NCI-H526 (cell line): ENCODE measurements around the gene SPI1.

Source experiments
- DNase-seq, 2 experiments: peaks; one replicate each; lab custom pipeline; 2025; lab: John Stamatoyannopoulos, UW

SPI1 gene

DNA sequence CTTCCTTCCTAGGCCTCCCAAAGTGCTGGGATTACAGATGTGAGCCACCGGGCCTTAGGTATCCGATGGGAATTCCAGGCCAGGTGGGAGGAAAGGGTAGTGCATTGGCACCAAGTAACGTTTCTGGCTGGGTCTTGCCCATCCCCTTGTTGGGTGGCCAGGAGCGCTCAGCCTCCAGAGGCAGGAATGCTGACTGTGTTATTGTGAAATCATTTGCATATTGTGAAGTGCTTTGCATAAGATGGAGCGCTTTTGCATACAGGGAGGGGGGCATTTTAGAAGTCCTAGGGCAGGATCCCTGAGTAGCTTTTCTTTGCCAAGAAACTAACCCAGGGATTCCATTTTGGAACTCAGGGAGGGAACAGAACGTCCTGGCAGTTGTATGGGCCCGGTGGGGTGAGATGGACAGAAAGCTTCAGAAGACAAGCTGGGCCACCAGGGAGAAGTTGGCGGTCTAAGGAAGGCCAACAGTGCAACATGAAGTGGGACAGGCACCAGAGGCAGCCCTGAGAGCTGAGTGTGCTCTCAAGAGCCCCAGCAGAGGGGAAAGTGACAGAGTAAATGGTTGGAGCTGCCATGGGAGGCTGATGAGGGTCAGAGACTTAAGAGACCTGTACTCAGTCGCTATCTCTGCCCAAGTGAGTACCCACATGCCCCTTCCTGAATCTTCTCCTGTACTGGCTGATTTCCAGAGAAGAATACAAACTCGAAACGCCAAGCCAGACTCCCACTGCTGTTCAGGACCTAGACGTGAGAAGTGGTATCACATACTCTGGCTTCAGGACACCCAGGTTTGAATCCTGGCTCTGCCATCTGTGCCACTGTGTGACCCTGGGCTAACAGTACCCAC, 28.8 kb upstream of the SPI1 start:
- DNase-seq = peak; percentile 98 to 99

- DNase-seq = no peak
Observed at GRCh38 chr11:47403571-47403970, 25.2 kb upstream of the SPI1 start.

GRCh38 chr11:47403135-47403534, 24.8 kb upstream of the SPI1 start:
- no peak for DNase-seq

DNA sequence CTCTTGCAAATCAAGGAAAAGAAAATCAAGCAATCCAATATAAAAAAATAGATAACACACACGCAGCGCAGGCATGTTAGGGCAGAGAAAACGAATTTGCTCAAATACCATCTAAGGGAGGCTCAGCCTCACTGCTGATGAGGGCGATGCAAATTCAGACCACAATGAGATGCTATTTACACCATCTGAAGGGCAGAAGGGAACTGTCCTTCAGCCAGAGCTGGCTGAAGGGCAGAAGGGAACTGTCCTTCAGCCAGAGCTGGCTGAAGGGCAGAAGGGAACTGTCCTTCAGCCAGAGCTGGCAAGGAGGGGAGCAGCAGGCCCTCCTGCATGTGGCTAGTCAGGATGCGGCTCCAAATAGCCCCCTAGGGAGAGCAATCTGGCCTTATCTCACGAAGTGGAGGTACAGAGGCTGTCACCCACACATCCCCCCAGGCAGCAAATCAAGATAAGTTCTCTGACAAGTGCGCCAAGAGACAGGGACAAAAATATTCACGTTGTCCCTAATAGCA, 22.5 kb upstream of the SPI1 start:
- DNase-seq = peak; percentile 81 to 85

GRCh38 chr11:47399860-47400767, 21.8 kb upstream of the SPI1 start:
- DNase-seq = peak in 1 of 2 experiments; percentile 69

GRCh38 chr11:47398551-47398950, 20.2 kb upstream of the SPI1 start:
- DNase-seq = no peak

GRCh38 chr11:47398011-47398410, 19.7 kb upstream of the SPI1 start:
- DNase-seq = no peak

GRCh38 chr11:47396049-47396320, 17.6 kb upstream of the SPI1 start:
- DNase-seq = no peak

- no peak for DNase-seq
Observed at GRCh38 chr11:47395223-47396048, 17.1 kb upstream of the SPI1 start.

DNA sequence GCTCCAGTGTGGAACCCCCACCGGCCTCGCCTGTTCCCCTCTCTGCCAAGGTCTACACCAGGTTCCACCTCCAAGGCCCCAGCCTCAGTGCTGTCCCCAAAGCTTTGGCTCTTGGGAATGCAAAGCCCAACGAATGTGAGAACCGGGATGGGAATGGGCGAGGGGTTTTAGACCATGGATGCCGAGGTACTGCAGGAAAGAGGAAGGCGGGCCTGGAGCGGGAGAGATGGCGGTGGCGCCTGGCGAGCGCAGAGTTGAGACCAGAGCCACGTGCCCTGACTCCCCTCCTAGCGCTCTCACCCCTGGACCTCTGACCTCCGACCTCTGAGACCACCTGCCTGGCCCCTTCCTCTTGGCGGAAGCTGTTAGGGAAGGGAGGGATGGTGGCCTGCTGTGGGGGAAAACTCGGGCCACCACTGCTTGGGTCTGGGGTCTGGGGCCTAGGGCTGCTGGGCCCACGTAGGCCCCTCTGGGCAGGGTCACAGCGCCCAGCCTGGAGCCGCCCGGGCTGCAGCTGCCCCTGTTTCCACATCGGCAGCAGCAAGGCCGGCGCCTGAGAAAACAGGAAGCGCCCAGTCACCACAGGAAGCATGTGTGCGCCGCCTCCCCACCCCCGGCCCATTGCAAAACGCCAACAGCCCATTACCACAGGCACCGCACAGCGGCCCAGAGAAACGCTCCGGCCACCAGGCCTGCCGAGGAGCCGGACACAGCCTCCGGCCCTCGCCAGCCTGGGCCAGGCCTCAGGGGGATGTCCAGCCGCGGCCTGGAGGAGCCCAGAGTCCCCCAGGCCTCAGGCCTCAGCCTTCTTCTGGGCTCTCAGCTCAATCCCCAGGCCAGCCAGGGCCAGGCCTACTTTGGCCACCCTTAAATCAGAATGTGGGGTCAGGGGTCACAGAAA, 16.2 kb upstream of the SPI1 start:
- DNase-seq = no peak

DNA sequence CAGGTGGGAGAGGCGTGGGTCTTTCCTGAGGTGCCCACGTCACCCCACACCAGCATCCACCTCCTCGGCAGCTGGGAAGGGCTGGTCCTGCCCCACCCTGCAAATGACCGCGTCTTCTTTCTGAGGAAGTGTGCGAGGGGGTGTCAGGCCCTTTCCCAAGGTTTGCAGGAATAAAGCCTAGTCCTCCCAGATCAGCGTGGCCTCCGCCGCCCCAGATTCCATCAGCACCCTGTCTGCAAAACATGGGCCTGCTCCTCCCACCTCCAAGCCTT, 15.6 kb upstream of the SPI1 start:
- DNase-seq = no peak

DNA sequence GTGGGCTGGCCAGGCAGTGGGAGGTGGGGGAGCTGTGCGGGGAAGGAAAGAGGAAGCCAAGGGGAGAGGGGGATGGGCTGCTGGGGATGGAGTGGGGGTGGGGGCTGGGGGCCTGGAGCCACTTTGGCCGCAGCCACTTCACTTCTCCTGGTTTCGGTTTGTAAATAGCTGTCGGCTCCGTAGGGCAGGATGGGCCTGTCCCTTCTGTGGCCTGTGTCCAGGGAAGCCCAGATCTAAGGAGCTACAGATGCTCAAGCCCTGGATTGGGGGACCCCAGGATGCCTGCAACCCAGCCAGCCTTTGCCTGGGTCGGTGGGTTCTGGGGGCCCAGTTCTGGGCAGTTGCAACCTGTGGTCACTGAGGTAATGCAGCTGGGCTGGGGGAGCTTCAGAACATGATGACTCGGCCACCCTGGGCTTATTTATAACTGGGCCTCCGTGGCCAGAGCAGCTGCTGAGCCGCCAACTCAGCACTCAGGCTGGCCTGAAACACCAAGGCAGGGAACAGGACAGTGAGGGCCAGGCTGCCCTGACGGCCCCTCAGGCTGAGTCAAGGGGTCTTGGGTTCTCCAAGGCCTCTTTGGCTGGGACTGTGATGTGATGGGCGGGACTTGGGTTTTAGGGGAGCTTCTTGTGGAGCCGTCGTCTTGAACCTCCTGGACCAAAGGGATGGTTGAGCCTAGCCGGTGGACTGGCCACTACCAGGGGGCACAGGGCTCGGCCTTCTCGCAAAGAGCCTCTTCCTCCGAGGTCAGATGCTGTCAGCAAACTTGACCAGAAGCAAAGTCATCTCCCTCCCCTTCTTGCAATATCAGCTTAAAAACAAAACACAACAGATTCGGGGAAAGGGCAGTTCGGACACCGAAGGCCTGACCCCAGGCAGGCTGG, 15.1 kb upstream of the SPI1 start:
- DNase-seq = no peak

DNA sequence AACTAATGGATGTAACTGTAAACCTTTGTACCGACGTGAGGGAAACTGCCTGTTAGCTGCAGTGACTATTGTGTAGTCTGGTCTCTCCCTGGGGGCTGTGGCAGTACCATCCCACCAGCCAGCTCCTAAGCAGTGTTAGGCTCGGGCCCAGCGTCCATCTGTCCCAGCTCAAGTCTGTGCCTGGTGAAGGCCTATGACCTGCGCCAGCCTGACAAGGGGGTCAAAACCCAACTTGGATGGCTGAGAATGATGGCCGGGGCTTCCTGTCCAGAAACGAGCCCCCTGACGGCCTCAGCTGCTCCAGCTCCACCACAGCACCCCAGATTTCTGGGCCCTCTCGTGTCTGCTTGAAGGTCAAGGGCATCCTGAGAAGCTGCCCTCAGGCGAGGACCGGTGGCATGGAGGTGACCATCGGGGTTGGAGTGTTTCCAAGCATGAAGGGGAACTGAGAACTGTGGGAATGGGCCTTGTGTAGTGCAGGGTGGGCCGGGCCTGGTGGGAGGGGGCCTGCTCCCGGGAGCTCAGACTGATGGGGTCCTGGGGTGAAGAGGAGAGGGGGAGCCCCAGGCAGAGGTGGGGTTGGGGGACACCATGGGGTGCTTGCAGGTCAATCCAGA, 14.3 kb upstream of the SPI1 start:
- DNase-seq = no peak

DNA sequence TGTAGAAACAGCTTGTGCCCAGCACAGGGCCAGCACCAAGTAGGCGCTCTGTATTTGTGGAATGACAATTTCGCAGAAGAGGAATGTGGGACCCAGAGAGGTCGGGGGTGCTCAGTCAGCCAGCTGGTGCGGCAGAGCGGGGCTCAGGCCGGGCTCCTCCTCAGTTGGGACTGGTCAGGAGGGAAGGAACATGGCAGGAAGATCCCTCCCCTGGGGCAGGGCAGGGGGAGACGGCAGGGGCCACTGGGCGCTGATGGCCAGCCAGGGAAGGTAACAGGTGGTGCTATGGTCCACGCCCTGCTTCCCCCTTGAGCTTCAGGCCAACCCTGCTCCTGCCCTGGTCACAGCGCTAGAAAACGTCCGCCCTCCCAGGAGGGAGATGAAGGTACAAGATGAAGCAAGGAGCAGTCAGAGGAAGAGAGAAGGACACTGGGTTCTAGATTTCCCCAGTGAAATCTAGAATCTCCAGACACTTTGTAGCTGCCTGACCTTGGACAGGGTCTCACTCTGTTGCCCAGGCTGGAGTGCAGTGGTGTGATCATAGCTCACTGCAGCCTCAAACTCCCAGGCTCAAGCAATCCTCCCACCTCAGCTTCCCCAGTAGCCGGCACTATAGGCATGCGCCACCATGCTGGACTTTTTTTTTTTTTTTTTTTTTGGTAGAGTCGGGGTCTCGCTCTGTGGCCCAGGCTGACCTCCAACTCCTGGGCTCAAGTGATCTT, 13.5 kb upstream of the SPI1 start:
- no peak for DNase-seq

GRCh38 chr11:47391077-47391583, 12.8 kb upstream of the SPI1 start:
- no peak for DNase-seq

DNA sequence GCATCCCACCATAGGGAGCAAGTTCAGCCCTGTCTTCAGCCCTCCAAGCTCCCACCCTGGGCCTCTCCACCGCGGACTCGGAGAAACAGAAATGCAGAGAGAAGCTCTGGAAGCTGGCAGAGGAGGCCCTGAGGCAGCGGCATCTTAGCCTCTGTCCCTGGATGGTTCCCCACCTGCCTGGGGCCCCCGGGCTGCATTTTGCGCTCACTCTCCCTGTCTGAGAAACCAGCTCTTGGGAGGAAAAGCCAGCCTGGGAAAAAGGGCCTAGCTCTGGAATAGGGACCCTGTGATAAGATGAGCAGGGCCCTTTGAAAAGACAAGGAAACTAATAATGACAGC, 12.0 kb upstream of the SPI1 start:
- DNase-seq = no peak

DNA sequence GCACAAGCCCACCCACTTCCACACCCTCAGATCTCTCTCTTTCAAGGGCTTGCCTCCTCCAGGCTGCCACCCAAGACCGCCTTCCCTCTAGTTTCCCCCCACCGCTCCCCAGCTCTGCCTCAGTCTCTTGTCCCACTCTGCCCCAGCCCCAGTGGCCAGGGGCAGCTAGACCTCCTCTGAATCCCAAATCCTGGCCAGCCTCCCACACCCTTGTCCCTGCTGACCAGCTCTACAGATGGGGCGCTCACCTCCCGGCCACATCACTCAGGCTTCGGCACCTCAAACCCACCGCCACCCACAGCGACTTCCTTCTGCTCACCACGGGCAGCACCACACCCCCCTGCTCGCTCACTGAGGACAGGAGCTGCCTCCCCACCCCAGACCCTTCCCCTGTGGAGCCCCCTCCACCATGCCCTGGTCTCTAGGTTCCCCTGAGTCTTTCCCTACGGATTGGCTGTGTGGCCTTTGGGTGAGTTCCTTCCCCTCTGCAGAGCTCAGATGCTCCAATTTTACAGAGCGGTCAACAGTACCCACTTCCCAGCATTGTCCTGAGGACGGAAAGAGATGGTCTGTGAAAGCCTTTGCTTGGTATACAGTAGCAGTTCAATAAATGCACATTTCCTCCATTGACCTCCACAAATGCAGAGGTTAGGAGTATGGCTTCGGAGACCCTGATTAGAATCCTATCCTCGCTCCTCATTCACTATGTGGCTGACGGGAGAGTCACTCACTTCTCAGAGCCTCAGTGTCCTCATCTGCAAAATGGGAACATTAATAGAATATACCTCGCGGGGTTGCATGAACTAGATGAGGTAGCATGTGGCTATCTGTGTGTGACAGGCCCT, 11.5 kb upstream of the SPI1 start:
- no peak for DNase-seq
